Right lobe of liver (tissue), 4 donors: ENCODE measurements around the gene VCPKMT.

Experiments used
- CTCF ChIP-seq, 4 donors: fragments of 200-600 bp in 3 of 4; fragments of 450-650 bp in 1 of 4; IDR thresholded peaks; one replicate each; pipeline versions ENCODE4 v1.5.1 to v1.8.0; 2016 to 2022; ENCODE audit warnings: antibody characterized with exemption in 4 of 4, mild to moderate bottlenecking in 2 of 4
- POLR2A ChIP-seq: fragments of 450-650 bp; IDR thresholded peaks from one replicate; pipeline ENCODE4 v1.6.1; 2017; ENCODE audit warnings: antibody characterized with exemption, mild to moderate bottlenecking
- donor health status: DM: no; HTN: no; CAD: no.
- donor health status: DM: no; HTN: no; CAD: no.
- donor health status: DM: no; HTN: yes; CAD: no.

- TF ChIP-seq CTCF (IDR thresholded peaks at IDR 0.05) (no peak), POLR2A (no peak)
Observed at GRCh38 chr14:50085570-50086320, 30.6 kb downstream of the VCPKMT start.
